NCI-H345 (cell line): Measurements from ENCODE around the gene RAB40A.
"Not testable (repeated sequence)": the region's sequence is repeated elsewhere in the genome, so short reads cannot be mapped to it uniquely, and the experiment has no call there.

ENCODE experiments used
- DNase-seq: peaks from one replicate; lab custom pipeline; 2025; lab: John Stamatoyannopoulos, UW

The RAB40A gene

GRCh38 chrX:103461156-103461555, 58.1 kb downstream of the RAB40A start:
- DNase-seq, result no peak

DNA sequence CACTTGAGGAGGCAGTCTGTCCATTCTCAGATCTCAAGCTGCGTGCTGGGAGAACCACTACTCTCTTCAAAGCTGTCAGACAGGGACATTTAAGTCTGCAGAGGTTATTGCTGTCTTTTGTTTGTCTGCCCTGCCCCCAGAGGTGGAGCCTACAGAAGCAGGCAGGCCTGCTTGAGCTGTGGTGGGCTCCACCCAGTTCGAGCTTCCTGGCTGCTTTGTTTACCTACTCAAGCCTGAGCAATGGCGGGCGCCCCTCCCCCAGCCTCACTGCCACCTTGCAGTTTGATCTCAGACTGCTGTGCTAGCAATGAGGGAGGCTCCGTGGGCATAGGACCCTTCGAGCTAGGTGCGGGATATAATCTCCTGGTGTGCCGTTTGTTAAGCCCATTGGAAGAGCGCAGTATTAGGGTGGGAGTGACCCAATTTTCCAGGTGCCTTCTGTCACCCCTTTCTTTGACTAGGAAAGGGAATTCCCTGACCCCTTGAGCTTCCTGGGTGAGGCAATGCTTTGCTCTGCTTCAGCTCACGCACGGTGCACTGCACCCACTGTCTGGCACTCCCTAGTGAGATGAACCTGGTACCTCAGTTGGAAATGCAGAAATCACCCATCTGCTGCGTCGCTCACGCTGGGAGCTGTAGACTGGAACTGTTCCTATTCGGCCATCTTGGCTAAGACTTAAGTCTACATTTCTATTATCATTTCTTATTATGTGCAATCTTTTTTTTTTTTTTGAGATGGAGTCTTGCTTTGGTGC, 59.1 kb downstream of the RAB40A start:
- DNase-seq, result not testable (repeated sequence)

DNA sequence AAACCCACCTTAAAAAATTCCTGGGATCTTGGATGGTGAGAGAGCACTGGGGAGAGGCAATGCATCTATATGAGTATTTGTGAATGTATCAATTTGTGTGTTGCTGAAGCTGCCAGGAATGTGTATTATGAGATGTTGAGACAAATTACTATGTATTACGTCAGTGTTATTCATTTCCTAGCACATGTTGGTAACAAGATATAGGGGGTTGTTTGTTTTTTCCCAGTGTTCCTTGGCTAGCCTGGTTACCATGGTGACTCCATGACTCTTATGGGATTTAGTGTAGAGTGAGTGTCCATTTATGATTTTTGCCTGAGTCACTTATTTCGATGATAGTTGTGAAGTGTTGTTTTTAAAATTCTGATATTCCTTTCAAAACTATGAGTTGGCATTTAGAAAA, 65.6 kb downstream of the RAB40A start:
- DNase-seq, result no peak
